ENCODE data around the gene MLN.

The MLN gene

DNA sequence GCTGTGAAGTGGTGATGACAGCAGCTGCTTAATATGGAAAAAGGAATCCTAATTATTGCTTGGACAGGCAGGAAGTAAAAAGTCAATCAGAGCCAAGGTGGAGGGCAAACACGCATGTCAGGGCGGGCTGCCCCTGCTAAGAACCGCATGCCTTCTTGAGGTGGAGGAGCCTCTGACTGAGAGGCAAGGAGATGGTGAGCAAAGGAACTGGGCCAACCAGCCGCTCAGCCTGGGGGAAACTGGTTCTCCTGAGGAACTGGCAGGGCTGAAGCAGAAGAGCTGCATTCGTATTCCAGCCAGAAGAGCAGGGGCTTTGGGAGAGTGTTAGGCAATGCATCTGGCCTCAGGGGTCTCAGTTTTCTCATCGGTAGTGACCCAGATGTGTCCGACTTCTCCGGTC lies 13.1 kb upstream of the MLN start:
- in situ Hi-C loops (cut with HindIII; ENCODE audit: low sequenced_read_pairs), result no loop called here

DNA sequence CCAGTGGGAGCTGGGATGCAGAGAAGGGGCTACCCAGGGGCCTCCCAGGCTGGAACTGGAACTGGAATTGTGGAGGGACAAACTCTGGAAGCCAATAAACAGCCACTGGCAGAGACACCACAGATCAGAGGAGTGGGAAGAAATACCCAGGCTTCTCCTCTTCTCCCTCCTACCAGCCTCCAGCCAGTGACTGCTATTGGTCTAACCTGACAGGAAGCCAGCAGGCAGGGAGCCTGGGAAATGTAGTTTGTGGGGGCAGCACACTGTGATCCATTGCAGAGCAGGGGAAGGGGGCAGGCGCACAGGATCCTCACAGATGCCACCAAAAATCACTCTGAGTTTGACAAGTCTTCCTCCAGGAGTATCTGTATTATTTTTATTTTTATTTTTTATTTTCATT lies 12.1 kb upstream of the MLN start:
- in situ Hi-C loops (cut with HindIII; ENCODE audit: low sequenced_read_pairs), result no loop called here

DNA sequence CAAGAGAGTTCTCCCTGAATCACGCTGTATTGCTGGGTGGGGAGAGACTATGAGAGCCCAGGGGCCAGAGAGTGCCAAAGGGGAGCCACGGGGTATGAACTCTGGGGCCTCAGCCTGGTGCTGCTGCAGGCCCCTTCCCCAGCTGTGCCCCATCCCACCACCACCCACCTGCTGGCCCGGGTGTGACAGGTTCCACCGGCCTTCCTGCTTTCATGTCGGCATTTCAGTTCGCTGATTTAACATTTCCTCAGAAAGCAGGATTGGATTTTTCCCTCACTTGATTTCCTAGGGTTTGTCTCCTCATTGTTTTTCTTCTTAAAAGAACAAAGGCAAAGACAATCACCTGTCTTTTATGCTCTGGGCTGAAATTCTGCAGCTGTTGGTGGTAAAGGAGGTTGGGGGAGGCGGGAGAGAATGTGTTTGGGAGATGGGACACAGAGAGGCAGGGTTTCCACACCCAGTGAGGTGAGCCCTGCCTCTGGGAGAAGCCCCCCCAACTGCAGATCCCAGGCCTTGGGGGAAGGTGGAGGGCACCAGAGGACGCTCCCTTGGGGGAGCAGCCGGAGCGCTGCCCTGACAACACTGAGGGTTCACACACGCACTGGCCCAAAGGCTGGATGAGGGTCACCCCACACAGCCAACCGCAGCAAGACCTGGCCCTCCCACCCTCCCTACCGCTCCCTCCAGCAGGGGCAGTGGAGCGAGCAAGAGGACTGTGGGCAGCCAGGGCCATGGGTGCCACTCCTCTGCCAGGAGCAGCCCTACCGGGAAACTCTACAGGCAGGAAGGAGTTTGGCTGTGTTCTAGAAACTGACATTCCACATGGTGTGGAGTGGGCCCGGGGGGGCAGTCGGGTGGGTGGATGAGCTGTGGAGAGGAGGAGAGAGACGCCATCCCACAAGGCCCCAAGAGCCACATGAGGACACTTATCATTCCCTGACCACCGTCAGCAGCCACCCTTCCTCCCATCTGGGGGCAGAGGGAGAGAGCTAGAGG lies 10.5 kb upstream of the MLN start:
- in situ Hi-C loops (cut with HindIII; ENCODE audit: low sequenced_read_pairs), result no loop called here

DNA sequence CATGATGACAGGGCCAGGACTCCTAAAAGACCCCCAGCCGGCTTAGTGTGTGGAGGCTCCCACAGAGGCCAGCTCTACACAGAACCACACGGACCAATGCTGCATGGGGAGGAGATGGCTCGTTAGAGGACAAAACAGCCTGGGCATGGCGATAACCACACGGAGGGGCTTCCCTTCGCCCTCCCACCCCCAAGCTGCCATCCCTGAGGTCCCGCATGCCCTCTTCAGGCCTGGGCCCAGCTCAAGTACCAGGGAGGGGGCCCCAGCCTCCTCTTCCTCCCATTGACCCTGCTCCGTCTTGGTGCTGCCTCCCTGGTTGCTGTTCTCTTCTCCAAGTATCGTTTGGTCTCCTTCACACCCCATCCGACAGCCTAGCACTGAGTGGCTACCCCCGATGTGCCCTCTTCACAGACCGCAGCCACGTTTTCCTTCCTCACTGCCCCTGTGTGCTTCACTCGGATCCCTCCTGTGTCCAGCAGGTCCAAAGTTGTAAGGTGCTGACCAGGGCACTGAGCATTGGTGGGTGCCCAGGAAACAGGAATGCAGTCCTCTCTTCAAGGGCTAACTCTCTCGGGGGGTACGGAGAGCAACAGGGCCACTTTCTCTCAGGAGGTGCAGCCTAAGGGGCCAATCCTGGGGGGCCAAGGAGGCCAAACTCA lies 9.6 kb upstream of the MLN start:
- in situ Hi-C loops (cut with HindIII; ENCODE audit: low sequenced_read_pairs), result no loop called here

DNA sequence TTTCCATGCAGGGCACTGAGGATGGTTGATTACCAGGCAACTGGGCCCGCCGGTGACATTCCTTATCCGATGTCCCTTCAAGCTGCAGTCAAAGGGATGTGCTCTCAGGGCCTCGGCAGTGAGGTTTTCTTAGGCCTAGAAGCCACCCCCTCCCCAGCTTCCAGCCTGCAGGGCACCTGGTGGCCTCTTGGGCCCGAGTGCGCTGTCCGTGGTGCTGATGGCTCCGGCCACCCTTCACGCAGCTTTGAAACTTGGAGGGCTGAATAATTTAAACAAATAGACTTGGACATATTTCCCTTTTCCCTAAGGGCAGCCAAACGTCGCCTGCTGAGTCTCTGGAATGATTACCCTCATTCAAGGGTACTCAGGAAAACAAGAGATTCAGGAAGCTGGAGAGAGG lies 8.9 kb upstream of the MLN start:
- in situ Hi-C loops (cut with HindIII; ENCODE audit: low sequenced_read_pairs), result no loop called here

DNA sequence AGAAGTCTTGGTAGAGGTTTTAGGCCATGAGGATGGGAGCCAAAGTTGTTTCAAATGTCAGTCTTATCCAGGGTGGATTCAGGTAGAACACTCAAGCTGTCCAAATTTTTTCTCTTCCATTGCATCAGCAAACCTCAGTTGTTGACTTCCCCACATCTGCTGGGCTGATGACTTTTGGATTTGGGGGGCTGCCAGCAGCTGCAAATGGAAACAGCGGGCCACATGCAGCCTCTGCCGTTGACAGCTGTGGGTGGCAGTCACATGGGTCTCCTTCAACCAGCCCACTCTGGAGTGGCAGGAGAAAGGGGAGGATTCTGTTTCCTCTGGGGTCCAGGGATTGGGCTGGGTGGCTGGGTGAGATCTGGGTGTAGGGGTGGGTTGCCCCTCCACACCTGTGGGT lies 5.8 kb upstream of the MLN start:
- in situ Hi-C loops (cut with HindIII; ENCODE audit: low sequenced_read_pairs), result no loop called here

DNA sequence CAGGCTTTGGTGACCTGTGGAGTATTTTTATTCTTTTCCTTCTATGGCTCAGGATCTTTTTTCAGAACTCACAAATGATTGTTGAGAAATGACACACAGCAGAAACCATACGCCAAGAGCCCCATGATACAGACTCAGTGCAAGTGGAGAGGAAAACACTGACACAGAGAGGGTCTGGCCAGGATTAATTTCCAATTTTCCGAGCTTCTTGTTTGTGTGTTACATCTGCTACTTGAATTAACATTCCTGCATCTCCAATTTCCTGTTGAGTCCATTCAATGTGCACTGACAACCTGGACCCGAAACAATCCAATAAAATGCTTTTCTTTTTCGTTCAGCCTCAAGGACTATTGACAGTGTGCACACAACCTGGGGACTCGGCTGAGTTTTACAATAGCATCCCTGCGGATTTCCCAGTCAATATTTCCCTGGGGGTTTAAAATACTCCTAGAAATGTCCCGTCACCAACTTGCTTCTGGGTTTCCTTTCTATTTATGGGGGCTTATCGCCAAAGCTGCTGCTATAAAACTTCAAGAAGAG lies 4.9 kb upstream of the MLN start:
- in situ Hi-C loops (cut with HindIII; ENCODE audit: low sequenced_read_pairs), result no loop called here

DNA sequence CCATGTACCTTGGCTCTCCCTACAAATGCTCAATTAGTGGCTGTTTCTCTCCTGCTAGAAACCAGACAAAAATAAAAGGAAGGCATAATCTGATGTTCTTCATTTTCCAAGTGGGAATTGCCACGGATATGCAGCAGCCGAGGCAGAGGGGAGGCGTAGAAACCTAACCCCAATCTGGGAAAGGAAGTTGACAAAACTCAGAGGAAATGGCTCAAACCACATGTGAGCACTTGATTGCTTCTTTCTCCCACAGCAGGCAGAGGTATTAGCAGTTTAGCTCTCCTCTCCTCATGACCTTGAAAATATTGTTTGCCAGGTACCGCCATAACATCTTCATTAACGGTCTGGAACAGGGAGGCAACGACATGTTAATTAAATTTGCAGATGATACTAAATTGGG lies 3.8 kb upstream of the MLN start:
- in situ Hi-C loops (cut with HindIII; ENCODE audit: low sequenced_read_pairs), result no loop called here

DNA sequence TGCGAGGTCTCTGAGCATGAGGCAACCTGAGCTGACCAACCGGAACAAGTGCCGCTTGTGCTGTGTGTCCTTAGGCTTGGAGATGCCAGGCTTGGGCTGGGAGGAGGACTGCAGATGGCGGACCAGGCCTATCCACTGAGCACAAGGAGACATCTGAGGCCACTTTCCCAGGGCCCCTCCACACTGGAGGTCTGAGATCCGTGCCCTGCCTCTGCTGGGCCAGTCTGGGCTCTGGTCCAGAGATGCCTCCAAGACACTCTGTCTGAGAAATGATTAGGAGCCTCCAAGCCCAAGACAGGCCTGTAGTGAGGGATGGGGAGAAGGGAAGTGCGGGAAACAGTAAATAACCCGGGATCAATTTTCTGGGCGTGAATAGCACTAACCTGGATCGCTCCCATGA lies 3.0 kb upstream of the MLN start:
- in situ Hi-C loops (cut with HindIII; ENCODE audit: low sequenced_read_pairs), result no loop called here

DNA sequence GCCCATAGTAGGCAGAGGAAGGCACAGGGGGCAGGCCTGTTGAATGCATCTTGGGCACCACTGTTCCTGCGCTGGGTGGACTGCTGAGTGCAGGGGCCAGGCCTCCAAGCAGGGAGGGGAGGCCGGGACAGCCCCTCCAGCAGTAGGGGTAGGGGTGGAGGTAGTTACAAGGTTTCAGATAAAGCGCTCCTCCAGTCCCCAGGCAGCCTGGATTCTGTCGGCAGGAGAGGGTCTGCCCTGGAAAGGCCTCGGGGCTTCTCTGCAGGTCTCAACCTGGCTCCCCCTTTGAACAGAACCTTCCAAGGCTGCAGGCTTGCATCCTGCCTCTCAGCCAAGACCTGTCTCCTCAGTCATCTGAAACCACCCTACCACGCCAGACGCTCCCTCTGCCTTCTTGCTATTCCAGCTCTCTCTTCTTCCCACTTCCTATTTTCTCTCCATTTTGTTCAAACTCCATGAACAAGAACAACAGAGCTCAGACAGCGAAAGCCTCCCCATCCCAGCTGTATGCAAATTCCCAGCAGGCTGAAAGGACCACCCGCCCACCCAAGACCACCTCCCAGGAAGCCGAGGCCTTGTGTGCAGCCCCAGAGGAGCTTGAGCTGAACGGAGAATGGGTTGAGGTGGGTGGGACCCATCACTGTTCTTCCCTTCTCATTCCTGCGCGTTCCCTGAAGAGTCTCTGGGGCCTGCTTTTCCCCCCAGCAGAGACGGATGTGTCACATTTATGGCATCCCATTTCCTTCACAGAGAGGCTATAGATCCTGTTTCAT lies 1.4 kb downstream of the MLN start:
- in situ Hi-C loops (cut with HindIII; ENCODE audit: low sequenced_read_pairs), result no loop called here

DNA sequence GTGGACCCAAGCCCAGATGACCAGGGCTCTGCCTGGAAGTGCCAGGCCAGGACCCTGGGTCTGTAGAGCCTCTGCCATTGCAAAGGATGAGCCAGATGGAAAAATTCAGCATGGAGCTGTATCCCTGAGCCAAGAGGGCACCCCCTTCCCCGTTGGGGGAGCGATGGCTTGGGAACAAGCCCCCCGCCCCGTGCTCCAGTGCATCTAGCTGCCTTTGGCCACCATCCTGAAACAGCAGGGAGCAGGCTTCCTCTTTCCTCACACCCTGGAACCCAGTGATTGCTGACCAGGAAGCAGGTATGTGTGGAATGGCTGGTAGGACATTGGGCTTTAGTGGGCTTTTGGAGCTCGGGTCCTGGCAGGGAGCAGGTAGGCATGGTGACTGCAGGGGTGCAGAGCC lies 2.2 kb downstream of the MLN start:
- in situ Hi-C loops (cut with HindIII; ENCODE audit: low sequenced_read_pairs), result no loop called here

DNA sequence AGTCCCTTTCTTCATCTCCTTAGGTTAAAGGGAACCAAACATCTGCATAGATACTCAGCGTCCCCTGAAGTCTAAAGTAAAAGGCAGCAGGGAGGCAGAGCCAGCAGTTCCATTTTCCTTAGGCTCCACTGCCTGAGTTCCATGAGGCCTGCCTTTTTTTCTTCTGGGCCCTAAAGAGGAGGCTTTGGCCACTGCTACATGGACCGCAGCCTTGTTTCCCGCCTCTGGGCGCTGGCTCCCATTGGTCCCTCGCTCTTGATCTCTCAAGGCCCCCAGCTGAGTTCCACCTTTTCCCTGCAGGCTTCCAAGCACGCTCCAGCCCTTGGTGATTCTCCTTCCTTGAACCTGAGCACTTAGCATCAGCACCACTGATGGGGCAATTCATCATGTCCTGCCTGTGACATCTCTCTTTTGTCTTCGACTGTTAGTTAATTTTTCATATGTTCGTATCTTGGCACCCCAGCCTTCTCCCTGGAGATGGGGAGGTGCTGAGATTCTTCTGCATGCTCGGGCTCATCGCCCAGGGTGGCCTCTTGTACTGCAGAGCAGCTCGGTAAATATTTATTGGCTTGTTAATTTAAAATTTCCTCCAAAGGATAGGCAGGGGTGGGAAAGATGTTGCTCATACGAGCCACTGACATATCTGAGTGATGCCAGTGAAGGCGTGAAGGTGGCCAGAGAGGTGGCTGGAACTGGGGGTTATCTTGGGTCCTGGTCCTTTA lies 3.4 kb downstream of the MLN start:
- in situ Hi-C loops (cut with HindIII; ENCODE audit: low sequenced_read_pairs), result no loop called here

DNA sequence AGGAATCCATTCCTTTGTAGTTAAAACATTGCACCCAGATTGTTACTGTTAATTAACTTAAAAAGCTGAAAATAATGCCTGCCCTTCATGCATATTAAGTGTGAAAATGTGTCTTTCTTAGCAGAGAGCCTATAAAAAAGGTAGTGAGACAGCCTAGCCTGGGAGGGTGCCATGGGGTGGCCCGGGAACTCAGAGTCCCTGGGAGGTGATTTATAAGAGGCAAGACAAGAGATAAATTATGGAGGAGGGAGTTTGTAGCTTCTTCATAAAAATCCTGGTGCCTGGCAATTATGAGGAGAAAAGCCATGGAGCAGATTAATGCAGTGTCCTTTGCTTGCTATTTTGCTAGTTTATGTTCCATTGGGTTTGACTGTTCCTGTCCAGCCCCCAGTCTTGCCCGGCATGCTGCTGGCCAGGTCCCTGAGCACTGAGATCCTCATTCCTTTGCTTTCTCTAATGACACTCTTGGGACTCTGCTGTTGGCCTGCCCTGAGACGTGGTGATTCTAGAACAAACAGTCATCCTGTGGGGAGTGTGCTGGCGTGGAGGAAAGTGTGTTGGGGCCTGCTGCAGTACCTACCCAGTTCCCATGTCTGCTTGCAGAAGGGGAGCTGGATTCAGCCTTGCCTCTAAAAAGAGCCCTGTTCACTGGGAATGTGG lies 4.2 kb downstream of the MLN start:
- in situ Hi-C loops (cut with HindIII; ENCODE audit: low sequenced_read_pairs), result no loop called here

DNA sequence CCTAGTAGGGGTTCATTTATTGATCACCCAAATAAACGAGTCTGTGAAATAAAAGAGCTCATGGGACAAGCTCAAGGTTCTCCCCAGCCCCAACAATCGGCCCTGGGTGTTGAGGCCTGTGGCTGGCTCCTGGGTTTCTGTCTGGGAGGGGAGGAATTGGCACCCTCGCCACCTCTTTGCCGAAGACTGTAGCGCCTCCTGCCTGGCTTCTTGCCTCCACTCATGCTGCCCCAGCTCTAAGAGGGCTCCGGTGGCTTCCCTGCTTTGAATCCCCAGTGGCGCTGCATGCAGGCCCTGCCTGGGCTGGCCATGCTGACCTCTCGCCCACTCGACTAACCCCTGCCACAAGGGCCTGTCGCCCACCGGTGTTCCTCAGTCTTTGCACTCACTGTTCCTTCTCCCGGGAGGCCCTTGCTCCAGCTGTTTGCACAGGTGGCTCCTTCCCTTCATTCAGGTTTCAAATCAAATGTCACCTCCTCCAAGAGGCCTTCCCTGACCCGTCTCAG lies 5.4 kb downstream of the MLN start:
- in situ Hi-C loops (cut with HindIII; ENCODE audit: low sequenced_read_pairs), result no loop called here

DNA sequence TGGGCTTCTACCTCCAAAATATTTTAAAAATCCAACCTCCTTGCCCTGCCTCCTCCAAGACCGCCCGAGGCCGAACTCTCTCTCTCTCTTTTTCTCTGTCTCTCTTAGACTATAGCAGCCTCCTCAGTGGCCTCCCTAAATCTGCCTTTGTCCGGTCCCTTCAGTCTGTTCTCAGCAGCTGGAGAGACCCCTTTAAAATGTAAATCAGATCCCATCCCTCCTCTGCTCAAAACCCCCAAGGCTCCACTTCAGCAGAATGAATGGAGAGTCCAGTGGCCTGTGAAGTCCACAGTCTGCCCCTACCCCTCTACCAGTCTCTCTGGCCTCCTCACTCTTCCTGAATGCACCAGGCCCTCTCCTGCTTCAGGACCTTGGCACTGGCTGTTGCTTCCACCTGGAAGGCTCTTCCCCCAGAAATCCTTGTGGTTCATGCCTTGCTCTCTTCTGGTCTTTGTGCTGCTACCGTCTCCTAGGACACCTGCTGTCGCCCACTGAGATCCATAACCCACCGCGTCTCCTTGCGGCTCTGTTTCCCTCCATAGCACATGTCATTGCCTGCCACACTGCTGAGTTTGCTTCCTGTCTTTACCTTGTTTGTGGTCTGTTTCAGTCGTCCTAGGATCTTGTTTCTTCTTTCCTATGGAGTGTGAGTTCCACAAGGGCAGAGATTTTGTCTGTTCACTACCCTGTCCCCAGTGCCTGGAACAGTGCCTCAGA lies 6.0 kb downstream of the MLN start:
- in situ Hi-C loops (cut with HindIII; ENCODE audit: low sequenced_read_pairs), result no loop called here

DNA sequence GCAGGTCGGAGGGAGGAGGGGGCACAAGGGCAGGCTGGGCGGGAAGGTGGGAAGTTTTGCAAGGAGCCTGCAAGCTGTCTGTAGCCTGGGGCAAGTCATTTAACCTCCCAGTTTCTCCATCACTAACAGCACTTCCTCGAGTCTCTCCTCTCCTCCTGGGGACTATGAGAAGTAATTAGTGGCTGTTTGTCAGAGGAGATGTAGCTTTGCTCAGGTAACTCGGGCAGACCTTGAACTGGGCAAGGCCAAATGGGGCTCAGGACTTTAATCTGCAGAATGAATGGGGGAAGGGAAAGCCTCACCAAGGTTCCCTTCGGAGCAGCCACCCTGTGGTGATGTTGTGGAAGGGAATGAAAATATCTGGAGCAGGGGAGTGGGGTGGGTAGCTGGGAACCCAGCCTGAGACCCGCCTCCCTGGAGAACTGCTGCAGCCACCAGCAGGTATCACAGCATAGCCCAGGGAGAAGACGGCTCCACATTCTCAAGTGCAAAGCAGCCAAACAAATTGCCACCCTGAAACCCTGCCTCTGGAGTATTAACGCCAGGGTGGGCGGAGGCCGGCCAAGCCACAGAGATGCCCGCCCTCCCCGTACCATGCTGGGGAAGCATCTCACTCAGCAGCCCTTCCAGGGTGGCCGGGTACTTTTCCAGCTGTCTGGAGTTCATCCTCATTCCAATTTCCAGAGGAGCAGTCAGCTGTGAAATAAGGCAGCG lies 8.7 kb downstream of the MLN start:
- in situ Hi-C loops (cut with HindIII; ENCODE audit: low sequenced_read_pairs), result no loop called here

DNA sequence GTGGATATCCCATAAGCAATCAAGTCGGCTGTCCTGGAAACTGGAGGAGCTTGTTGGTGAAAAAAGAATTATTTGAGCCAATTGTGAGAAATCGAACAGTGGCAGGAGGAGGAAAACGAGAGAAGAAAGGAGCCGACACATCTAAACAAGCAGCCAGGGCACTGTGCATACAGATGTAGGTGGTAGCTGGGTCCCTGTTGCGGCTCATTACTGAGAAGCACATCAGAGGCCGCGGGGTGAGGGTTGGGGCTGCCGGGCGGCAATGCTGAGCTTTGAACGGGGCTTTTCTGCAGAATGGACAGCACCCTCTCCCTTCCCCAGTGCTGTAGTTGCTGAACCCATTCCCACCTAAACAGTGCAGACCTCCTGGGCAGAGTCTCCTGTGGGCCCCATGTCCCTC lies 10.8 kb downstream of the MLN start:
- in situ Hi-C loops (cut with HindIII; ENCODE audit: low sequenced_read_pairs), result no loop called here

DNA sequence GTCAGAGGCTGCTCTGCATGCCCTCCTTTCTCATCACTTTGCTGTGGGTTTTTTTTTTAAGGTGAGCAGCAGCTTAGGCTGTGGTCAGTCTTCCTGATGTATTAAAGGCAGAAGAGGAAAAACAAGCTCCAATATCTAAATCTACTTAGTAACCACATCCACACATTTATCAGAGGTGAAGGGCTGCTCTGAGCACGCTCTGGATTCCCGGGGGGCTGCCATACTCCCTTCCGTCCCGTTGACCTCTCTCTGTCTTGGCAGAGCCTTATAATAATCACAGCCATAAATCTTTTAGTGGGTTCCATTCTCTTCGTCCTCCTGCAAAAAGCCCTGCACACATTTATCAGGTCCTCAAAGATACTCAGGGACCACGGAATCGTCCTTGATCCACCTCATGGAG lies 12.2 kb downstream of the MLN start:
- in situ Hi-C loops (cut with HindIII; ENCODE audit: low sequenced_read_pairs), result no loop called here

DNA sequence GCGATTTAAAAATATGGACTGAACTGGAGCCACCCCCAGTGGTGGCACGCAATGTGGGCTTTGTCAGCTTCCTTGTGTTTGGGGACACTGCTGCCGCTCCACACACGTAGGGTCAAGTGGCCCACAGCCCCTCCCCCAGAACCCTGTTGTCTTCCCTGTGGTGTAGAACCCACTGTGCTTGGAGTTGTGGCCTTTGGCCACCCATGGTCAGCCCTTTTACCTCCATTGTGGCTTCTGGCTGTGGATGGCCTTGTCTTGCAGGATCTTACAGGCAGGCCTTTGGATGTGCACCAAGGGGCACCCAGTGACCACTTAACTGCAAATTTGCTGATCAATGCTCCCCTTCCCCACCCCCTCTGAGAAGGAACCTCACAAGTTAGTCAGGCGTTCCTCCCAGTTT lies 12.9 kb downstream of the MLN start:
- in situ Hi-C loops (cut with HindIII; ENCODE audit: low sequenced_read_pairs), result no loop called here
